Measurements from ENCODE around the gene CLDN6.

CLDN6 gene

DNA sequence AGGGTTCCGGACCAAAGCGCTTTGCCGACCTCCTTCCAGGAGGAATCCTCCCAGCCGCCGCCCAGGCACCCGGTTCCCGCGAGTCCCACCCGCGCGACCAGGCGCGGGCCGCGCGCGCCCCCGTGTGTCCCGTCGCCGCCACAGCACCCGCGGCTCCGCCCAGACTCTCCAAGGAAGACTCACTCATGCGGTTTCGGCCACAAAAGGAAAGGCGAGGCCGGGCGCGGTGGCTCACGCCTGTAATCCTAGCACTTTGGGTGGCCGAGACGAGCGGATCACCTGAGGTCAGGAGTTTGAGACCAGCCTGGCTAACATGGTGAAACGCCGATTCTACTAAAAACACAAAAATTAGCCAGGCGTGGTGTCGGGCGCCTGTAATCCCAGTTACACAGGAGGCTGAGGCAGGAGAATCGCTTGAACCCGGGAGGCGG, 34.3 kb downstream of the CLDN6 start:
- peak; percentile 32 for DNase-seq

- no peak for DNase-seq
Observed at GRCh38 chr16:2982402-2982801, 35.6 kb downstream of the CLDN6 start.

- no peak for DNase-seq
Observed at GRCh38 chr16:2981899-2982250, 36.1 kb downstream of the CLDN6 start.

- no peak for DNase-seq
Observed at GRCh38 chr16:2981177-2981898, 36.6 kb downstream of the CLDN6 start.

- DNase-seq = peak; percentile 42
Observed at GRCh38 chr16:2980227-2981176, 37.5 kb downstream of the CLDN6 start, which contains the start of gene PKMYT1. Gene PKMYT1, minus strand, starts transcription at chr16:2980446. Its CDS starts 789 bp downstream, at chr16:2979657.

DNA sequence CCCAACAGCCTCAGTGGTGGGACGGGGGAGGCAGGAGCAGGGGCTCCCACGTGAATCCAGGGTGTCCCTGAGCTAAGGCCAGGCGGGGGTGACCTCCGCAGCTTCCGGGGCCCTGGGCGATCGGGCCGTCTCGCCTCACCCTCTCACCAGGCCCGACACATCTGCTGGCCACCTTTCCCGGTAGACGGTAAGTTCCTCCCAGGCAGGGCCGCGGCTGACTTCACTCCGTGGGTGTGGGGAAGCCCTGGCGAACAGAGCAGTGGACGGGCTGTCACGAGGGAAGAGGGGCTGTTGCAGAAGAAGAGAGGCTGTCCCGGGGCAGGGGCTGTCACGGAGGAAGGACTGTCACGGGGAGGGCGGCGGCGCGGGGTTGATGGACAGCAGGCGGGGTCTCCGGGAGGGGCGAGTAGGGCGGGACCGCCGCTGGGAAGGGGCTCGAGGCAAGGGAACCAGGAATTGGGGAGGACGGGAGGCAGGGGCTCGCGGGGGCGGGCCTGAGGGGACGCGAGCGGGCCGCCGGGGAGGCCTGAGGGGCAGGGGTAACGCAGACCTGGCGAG, 38.2 kb downstream of the CLDN6 start:
- DNase-seq = no peak

GRCh38 chr16:2977440-2977839, 40.5 kb downstream of the CLDN6 start:
- no peak for DNase-seq

DNA sequence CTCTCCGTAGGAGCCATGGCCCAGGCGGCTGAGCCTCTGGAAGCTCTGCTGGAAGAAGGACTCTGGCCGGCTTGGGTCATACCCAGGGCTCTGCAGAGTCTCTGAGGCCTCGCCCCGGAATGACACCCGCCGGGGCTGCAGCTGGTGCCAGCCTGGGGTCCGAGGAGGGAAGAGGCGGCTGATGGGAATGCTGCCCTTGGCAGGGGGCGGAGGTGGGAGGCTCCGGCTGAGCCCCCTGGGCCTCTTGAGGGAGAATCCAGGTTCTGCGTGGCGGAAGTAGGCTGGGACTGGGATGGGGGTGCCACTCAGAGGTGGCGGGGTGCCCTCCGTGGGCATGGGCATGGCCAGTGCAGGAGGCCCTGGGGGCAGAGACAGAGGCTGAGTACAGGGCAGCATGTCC, 41.3 kb downstream of the CLDN6 start:
- DNase-seq = no peak

DNA sequence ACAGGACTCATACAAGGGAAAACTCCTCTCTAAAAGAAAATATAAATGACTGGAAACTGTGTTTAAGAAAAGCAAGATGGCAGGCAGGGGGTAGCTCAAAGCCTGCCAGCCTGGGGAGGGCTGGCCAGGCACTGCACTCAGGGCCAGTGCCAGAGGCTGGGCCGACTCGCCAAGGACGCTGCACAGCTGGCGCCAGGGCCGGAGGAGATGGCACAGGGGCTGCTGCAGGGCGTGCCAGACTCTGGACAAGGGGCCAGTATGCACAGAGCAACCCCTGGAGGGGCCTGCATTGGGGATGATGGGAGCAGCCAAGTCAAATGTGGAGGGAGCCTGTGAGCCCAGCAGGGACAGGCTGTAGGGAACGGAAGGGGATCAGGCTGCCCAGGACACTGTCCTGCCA, 41.8 kb downstream of the CLDN6 start:
- no peak for DNase-seq

- no peak for DNase-seq
Observed at GRCh38 chr16:2975161-2975795, 42.7 kb downstream of the CLDN6 start.

- no peak for DNase-seq
Observed at GRCh38 chr16:2974319-2975056, 43.5 kb downstream of the CLDN6 start.

GRCh38 chr16:2973605-2974318, 44.2 kb downstream of the CLDN6 start:
- DNase-seq = no peak

GRCh38 chr16:2973093-2973492, 44.9 kb downstream of the CLDN6 start:
- no peak for DNase-seq

DNA sequence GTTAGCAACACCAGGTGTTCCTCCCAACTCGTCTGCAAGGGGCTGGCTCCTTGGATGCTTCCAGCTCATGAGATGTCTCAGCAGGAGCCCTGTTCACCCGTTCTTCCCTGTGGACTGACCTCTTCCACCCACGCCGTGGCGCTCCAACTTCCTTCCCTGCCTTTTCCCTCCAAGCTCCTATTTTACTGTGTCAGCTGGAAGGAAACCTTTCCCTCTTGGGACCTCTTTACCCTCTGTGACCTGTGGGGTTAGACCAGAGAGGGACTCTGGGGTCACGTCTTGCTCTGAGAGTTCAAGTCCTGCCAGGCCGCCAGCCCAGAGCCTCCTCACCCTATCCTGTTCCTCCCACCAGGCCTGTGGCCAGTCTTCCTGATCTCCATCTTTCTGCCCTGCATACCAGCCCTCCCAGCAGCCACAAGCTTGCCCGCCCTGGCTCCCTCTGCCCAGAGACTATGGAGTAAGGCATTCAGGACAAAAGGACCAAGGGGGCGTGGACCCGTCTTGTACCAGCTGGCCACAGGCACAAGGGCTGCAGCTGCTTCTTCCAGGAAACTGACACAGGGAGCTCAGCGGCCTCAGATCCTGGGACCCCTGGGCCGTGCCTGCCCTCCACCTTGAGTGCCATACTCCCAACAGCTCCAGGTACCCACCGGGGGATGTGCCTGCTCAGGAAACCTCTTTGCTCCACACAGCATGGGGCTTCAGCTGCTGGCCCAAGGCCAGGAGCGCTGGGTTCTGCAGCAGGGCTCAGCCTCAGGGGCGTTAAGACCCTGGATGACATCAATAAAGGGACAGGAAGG, 45.8 kb downstream of the CLDN6 start:
- DNase-seq = no peak

- no peak for DNase-seq
Observed at GRCh38 chr16:2971134-2971984, 46.6 kb downstream of the CLDN6 start.

DNA sequence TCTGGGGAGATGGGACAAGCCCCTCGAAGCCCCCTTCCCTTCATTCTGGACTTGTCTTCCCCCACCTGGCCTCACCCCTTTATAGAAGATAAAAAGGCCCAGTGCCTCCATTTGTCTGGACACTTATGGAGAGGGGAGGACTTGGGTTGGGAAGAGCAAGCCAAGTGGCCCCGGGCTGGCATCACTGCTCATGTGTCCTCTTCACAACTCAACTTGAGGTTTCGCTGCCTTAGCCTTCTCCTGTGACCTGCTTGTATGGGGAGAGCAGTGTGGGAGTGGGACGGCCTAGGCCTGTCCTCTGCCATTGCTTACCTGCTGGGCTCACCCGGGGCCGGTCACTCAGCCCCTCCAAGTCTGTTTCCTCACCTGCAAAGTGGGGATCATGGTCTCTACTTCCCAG, 47.4 kb downstream of the CLDN6 start:
- DNase-seq = no peak

- DNase-seq = peak; percentile 41
Observed at GRCh38 chr16:2969545-2970521, 48.1 kb downstream of the CLDN6 start.

GRCh38 chr16:2968738-2969544, 49.0 kb downstream of the CLDN6 start, which contains the start of gene PAQR4:
Gene PAQR4, plus strand, starts transcription at chr16:2969348. Its CDS starts 327 bp downstream, at chr16:2969675.
- DNase-seq = peak; percentile 64
